ENCODE data around the gene SAP130.

Gene SAP130

DNA sequence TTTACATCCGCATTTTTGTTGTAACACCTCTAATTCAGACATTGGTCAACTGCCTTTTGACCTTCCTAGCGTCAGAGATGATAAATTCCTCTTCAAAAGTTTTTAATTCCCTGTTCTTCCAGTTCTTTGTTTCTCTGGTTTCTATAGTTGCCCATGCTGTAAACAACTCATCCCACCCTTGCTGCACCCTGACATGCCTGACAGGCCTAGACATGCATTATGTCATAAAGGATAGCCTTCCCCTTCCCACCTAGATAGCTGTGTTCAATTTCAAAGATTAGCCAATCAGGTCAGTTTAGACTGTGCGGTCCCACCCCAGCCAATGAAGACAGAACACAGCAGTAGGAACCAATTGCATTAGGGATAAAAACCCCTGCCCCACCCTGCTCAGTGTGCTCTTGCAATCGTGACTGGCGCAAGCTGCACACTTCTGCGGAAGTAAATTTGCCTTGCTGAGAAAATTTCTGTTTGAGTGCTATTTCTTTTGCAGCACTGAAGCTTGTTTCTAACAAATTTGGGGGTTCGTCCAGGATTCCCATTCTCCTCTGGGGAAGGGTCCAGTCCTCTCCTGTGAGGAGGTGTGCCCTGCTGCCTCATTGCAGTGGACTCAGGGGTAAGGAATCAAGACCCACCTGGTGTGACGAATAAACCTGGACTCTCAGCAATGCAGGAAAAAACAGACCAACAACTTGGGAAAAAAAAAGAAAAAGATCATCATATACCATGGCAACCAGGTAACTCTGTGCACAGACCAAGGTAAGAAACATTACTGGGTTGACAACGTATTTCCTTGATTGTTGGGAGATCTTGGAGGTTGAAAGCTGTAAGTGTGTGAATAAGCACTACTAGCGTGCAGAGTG lies 9.1 kb upstream of the SAP130 start:
- Histone ChIP-seq H4K20me1 (ENCODE audit: insufficient read depth, low read length) (no peaks in the 10 kb centered on the region), H2AFZ (ENCODE audit: low read depth, low read length) (no peak overlapping the region), H3K4me1 (ENCODE audit: insufficient read depth, low read length) (no peaks in the 10 kb centered on the region), H3K79me2 (ENCODE audit: insufficient read depth, low read length) (no peaks in the 10 kb centered on the region), H3K36me3 (ENCODE audit: insufficient read depth, low read length) (no peaks in the 10 kb centered on the region), H3K4me3 (ENCODE audit: low read depth in 1 of 2, low read length in 2 of 2) (no peak overlapping the region), H3K4me2 (ENCODE audit: insufficient read depth, low read length) (no peak overlapping the region), H3K9me3 (ENCODE audit: insufficient read depth, low read length, severe bottlenecking) (peaks cover 37% of the 10 kb centered on the region), H3K27me3 (ENCODE audit: insufficient read depth, low read length, poor library complexity) (no peaks in the 10 kb centered on the region), H3K9ac (ENCODE audit: low read depth, low read length) (no peak overlapping the region), H3K27ac (ENCODE audit: low read length) (no peak overlapping the region)
- no peak for TF ChIP-seq EZH2 (IDR thresholded peaks at IDR 0.05; ENCODE audit: borderline replicate concordance, low read depth, low read length, severe bottlenecking)
- no peak for TF ChIP-seq CTCF (IDR thresholded peaks at IDR 0.05; ENCODE audit: borderline replicate concordance, extremely low read depth, low read length, poor library complexity, severe bottlenecking)
- ATAC-seq (ENCODE audit: insufficient read depth, low read depth) (no peak), DNase-seq (no peak)

DNA sequence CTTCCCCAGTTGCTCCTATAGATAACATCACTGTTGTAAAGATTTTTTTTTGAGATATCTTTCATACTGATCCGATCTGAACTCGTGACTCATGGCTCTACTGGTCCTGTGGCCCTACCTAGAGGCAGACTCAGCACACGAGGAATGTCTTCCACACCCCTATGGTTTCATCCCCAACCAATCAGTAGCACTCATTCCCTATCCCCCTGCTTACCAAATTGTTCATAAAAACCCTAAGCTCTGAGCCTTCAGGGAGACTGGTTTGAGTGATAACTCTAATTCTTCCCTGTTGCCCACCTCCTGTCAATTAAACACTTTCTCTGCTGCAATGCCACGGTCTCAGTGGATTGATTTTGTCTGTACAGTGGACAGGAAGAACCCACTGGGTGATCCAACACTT lies 4.2 kb upstream of the SAP130 start:
- H3K27ac ChIP-seq (ENCODE audit: low read length): no peak overlapping the region
- no peak overlapping the region for H3K9ac ChIP-seq (ENCODE audit: low read depth, low read length)
- H4K20me1 ChIP-seq (ENCODE audit: insufficient read depth, low read length): no peaks in the 10 kb centered on the region
- TF ChIP-seq CTCF (IDR thresholded peaks at IDR 0.05; ENCODE audit: borderline replicate concordance, extremely low read depth, low read length, poor library complexity, severe bottlenecking): no peak
- H3K9me3 ChIP-seq (ENCODE audit: insufficient read depth, low read length, severe bottlenecking): peaks cover 29% of the 10 kb centered on the region
- no peaks in the 10 kb centered on the region for H3K27me3 ChIP-seq (ENCODE audit: insufficient read depth, low read length, poor library complexity)
- no peak for DNase-seq
- ATAC-seq (ENCODE audit: insufficient read depth, low read depth): no peak
- H3K79me2 ChIP-seq (ENCODE audit: insufficient read depth, low read length): peaks cover 4% of the 10 kb centered on the region
- no peaks in the 10 kb centered on the region; the same call in 1 of the 2 replicates for H3K36me3 ChIP-seq (ENCODE audit: insufficient read depth, low read length)
- H3K4me1 ChIP-seq (ENCODE audit: insufficient read depth, low read length): peaks cover 12% of the 10 kb centered on the region
- no peak overlapping the region for H2AFZ ChIP-seq (ENCODE audit: low read depth, low read length)
- no peak overlapping the region for H3K4me3 ChIP-seq (ENCODE audit: low read depth in 1 of 2, low read length in 2 of 2)
- no peak overlapping the region for H3K4me2 ChIP-seq (ENCODE audit: insufficient read depth, low read length)

DNA sequence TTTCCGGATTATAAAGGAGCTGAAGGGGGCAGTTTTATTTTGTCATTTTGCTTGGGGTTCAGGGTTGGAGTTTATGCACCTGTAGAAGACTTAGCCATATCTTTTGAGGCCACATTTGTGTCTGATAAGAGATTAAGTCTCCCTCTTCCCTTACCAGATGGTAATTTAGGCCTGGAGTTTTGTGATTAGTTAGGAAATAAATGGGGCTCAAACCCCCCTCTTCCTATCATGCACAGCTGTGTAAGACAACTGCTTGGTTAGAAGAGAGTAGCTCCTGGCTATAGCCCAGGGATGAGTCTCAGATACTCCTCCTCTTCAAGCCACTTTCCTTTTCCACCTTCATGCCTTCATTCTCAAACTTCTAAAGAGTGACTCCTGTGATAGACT lies 802 bp upstream of the SAP130 start:
- Histone ChIP-seq H4K20me1 (ENCODE audit: insufficient read depth, low read length) (peaks cover 14% of the 10 kb centered on the region), H3K4me1 (ENCODE audit: insufficient read depth, low read length) (peaks cover 29% of the 10 kb centered on the region), H3K36me3 (ENCODE audit: insufficient read depth, low read length) (peaks cover 15% of the 10 kb centered on the region), H3K27ac (ENCODE audit: low read length) (peak overlapping the region; percentile 75), H2AFZ (ENCODE audit: low read depth, low read length) (peak overlapping the region; percentile 89), H3K4me3 (ENCODE audit: low read depth in 1 of 2, low read length in 2 of 2) (peak overlapping the region; percentile 73 to 86), H3K27me3 (ENCODE audit: insufficient read depth, low read length, poor library complexity) (no peaks in the 10 kb centered on the region), H3K9ac (ENCODE audit: low read depth, low read length) (peak overlapping the region; percentile 98), H3K4me2 (ENCODE audit: insufficient read depth, low read length) (peak overlapping the region; percentile 81), H3K79me2 (ENCODE audit: insufficient read depth, low read length) (peaks cover 37% of the 10 kb centered on the region), H3K9me3 (ENCODE audit: insufficient read depth, low read length, severe bottlenecking) (peaks cover 15% of the 10 kb centered on the region)
- ATAC-seq (ENCODE audit: insufficient read depth, low read depth): no peak
- DNase-seq: peak; percentile 8
- no peak for TF ChIP-seq CTCF (IDR thresholded peaks at IDR 0.05; ENCODE audit: borderline replicate concordance, extremely low read depth, low read length, poor library complexity, severe bottlenecking)
- TF ChIP-seq EZH2 (IDR thresholded peaks at IDR 0.05; ENCODE audit: borderline replicate concordance, low read depth, low read length, severe bottlenecking): no peak

All from DND-41 (cell line).